GM13977 (cell line): Measurements from ENCODE around the gene C1R.

Experiments
- DNase-seq: peaks from one replicate; pipeline ENCODE4 v3.0.0; 2012; ENCODE audit warnings: low spot score
- CTCF ChIP-seq: IDR thresholded peaks from 2 replicates; pipeline ENCODE4 v1.5.1; 2012; ENCODE audit warnings: mild to moderate bottlenecking, control low read depth; ENCODE audit not compliant: insufficient read depth; ENCODE audit errors: extremely low read depth, missing control alignments
- in situ Hi-C: fragments of 300-500 bp; cut with MboI; formaldehyde crosslinking; loops from one replicate; pipeline ENCODE4 v1.12.0; 2022; ENCODE audit warnings: low sequenced_read_pairs, low pct_unique_long_range_greater_than_20kb, mixed read lengths, inconsistent platforms; ENCODE audit not compliant: unreplicated experiment

The C1R gene

DNA sequence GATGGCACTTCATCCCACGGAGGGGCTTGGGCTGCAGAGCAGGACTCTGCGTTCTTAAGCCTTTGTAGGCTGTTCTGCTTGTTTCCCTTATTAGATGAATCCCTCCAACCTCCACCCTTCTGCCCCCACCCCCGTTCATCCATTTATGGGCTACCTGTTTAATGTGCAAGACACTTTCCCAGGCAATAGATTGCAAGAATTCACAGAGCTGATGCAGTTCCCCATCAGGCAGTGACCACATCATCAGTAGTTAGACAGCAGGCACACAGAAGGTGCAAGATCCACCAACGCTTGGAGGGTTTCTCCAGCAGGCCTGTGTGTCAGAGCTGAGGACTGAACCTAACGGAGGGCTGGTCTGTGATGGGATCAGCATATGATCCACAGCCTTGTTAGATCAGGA, 1.2 kb upstream of the C1R start:
- in situ Hi-C loops = no loop called here
- no peak for TF ChIP-seq CTCF
- DNase-seq = no peak

DNA sequence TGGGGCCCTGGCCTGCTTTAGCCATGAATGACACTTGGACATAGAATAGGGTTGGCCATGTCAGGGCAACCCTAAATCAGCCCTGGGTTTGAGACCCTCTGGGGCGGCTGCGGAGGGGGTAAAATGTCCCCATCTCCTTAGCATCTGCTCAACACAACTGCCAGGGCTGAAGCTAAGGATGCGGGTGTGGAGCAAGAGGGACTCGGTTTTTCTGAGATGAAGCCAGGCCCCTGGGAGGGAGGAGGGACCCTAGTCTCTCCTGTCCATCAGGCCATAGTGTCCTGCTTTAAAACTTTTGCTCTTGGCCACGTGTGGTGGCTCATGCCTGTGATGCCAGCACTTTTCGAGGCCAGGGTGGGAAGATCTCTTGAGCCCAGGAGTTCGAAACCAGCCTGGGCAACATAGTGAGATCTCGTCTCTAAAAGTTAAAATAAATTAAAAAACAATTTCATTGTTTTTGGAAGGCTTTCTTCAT, 778 bp upstream of the C1R start:
- TF ChIP-seq CTCF = no peak
- in situ Hi-C loops = no loop called here
- DNase-seq = no peak

DNA sequence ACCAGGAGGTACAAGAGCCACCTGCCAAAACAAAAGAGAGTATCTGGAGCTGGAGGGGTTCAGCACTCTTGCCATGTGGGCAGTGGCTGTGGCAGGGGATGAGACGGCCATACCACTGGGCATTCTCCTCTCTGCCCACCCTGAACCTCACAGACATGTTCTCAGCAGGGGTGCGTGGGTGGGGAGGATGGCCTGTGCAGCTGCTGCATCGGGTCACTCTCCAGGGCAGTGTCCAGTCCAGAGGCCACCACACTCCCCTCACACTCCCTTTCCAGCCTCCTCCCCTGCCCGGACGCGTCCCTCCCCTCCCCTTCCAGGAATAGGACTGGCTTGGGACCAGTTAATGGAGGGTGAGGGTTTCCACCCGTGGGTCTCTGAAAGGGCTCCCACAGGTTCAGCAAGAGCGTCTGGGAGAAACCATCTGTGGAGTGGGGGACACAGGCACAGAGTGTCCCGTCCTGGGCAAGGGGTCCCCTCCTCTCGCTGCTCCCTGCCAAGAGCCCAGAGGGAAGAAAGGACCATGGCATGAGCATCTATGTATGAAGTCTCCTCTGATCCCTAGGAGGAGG, 501 bp downstream of the C1R start:
- no peak for TF ChIP-seq CTCF
- in situ Hi-C loops = no loop called here
- DNase-seq = no peak

- no peak for TF ChIP-seq CTCF
- no peak for DNase-seq
- in situ Hi-C loops = no loop called here
These were observed 1.1 kb downstream of the C1R start for GRCh38 chr12:7091171-7091570.

DNA sequence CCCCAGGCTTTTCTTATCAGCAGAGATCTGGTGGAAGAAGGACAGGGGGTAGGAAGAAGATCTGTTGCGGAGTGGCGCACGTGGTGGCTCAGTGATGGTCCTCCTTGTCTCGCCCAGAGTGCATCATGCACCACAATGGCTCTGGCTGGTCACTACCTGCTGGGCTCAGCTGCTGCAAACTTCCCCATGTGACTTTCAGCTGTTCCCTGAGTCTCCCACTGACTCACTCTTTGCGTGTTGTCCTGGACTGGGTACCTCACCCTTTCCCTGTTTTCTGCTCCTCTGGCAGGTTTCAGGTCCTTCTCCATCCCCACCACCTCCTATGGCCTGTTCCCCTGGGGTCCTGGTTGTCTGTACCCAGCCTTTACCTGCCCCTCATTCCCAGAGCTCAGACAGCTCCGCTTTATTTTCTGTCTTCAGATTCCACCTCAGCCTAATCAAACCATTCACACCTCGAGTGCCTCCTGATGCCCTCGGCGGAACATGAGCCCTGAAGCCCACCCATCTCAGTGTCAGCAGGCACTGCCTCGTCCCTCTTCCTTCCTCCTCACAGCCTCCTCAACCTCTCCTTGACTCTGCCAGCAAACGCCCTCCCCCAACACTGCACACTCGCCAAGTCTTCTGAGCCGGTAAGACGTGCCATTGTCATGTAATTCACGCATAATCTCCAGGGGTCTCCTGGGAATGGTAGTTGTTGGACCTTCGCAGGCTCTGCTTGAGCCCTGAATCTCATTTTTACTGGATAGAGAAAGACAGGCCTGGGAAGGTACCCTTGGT, 1.8 kb downstream of the C1R start:
- no peak for TF ChIP-seq CTCF
- no peak for DNase-seq
- in situ Hi-C loops = no loop called here

DNA sequence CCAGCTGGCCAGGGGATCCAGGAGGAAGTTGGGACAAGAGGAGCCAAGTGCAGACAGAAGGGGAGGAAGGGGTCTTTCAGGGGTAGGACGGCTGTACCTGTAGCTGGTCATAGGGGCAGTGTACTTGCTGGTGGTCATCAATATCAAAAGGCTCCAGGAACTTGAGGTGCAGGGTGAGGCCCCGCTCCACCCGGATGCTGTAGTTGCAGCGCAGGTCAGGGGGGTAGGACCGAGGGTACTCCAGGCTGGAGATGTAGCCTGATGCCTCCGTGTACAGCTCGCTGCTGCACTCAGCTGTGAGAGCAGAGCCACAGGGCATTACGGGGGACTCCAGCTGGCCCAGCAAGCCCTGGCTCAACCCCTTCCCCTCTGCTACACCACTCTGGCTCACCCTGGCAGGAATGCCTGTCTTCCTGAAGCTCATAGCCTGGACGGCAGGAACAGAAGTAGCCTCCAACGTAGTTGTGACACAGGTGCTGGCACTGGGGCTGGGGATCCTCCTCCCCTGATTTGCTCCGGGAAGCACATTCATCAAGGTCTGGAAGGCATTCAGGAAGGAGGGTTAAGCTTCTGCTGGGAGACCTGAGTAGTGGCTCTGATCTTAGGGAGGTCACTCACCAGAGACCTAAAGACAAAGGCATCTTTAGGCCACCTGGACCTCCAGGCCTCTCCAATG, 2.9 kb downstream of the C1R start:
- in situ Hi-C loops = no loop called here
- no peak for TF ChIP-seq CTCF
- no peak for DNase-seq
